ENCODE measurements around the gene SNX14. TPM values are rescaled to one million over a fixed set of nuclear protein-coding genes. Genes with fewer than 3 reads are reported as not detected.

SNX14 gene
- total and polyA plus RNA-seq, 2 donors (not counting 3 experiments of a cell fraction or from before 2014, with no cell fraction given), result 41.3 to 74.3 TPM

GRCh38 chr6:85637579-85637978 lies 43.9 kb upstream of the SNX14 start:
- Histone ChIP-seq H3K9me1 (replicated peaks; ENCODE audit: control insufficient read depth, extremely low read depth, insufficient read depth, low read length) (no peaks in the 10 kb centered on the region), H3K9me3 (replicated peaks; ENCODE audit: control insufficient read depth, insufficient read depth, low read length) (no peaks in the 10 kb centered on the region), H3K79me2 (ENCODE audit: control insufficient read depth, insufficient read depth, low read length) (peaks cover 98% of the 10 kb centered on the region), H3K4me2 (ENCODE audit: insufficient read depth, low read length) (no peak overlapping the region), H3K27me3 (ENCODE audit: control insufficient read depth in 2 of 2, insufficient read depth in 2 of 2, low read length in 2 of 2) (no peaks in the 10 kb centered on the region), H3K36me3 (ENCODE audit: control insufficient read depth in 2 of 2, extremely low read depth in 1 of 2, insufficient read depth in 2 of 2, low read length in 2 of 2) (peaks cover 23 to 34% of the 10 kb centered on the region in 2 experiments), H2AFZ (ENCODE audit: low read depth, low read length) (no peak overlapping the region), H4K20me1 (replicated peaks; ENCODE audit: control insufficient read depth, extremely low read depth, insufficient read depth, low read length) (peaks cover 14% of the 10 kb centered on the region), H3K4me1 (ENCODE audit: control insufficient read depth, extremely low read depth, insufficient read depth, low read length) (peaks cover 20% of the 10 kb centered on the region), H3K9ac (replicated peaks; ENCODE audit: extremely low read depth, insufficient read depth, low read length) (no peak overlapping the region), H3K27ac (ENCODE audit: insufficient read depth, low read depth, low read length) (no peak overlapping the region), H3K4me3 (replicated peaks in 1 of 3; ENCODE audit: insufficient read depth in 1 of 3, low read depth in 1 of 3, low read length in 3 of 3) (no peak overlapping the region)
- dilution Hi-C loops (cut with MboI; ENCODE audit: extremely low pct_ligation_motif_present, low sequenced_read_pairs), result no loop called here
- TF ChIP-seq POLR2AphosphoS5 (IDR thresholded peaks at IDR 0.05; ENCODE audit: insufficient read depth, low read depth, low read length) (no peak), CTCF (IDR thresholded peaks at IDR 0.05; ENCODE audit: extremely low read depth in 1 of 2, insufficient read depth in 1 of 2, low read depth in 1 of 2, low read length in 2 of 2) (no peak), GATA2 (IDR thresholded peaks at IDR 0.05; ENCODE audit: insufficient read depth, insufficient read length, low read depth, low read length) (no peak), POLR2A (IDR thresholded peaks at IDR 0.05; ENCODE audit: low read depth, low read length) (no peak), EZH2 (IDR thresholded peaks at IDR 0.05; ENCODE audit: borderline replicate concordance, low read depth, low read length, severe bottlenecking) (no peak), FOS (IDR thresholded peaks at IDR 0.05; ENCODE audit: borderline replicate concordance, insufficient read depth, low read length) (no peak), JUN (IDR thresholded peaks at IDR 0.05; ENCODE audit: borderline replicate concordance, insufficient read depth, insufficient read length, low read depth) (no peak)
- TF ChIP-seq, protein P1, sequence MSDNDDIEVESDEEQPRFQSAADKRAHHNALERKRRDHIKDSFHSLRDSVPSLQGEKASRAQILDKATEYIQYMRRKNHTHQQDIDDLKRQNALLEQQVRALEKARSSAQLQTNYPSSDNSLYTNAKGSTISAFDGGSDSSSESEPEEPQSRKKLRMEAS (IDR thresholded peaks at IDR 0.05; ENCODE audit: insufficient read depth, insufficient read length), result no peak
- intact Hi-C loops (cut with micrococcal nuclease), result no loop called here
- ChIA-PET CTCF (interaction anchor here (9.2 kb wide), 1 partner anchor 39 kb away, joined by 78 read pairs; no protein-coding TSS in a partner anchor), POLR2A (interaction anchor here (10.4 kb wide), 1 partner anchor 39 kb away, joined by 372 read pairs; no protein-coding TSS in a partner anchor)
- no TSS peak for BruUV-seq (replicated peaks)
- FAIRE-seq, result no peak
- no peak for DNase-seq (ENCODE audit: low read depth, low spot score)

Measured in endothelial cell of umbilical vein (primary cell).